Measurements from ENCODE around the gene PPP4R4.
"Not testable (repeated sequence)": the region's sequence is repeated elsewhere in the genome, so short reads cannot be mapped to it uniquely, and the experiment has no call there.

Gene PPP4R4

DNA sequence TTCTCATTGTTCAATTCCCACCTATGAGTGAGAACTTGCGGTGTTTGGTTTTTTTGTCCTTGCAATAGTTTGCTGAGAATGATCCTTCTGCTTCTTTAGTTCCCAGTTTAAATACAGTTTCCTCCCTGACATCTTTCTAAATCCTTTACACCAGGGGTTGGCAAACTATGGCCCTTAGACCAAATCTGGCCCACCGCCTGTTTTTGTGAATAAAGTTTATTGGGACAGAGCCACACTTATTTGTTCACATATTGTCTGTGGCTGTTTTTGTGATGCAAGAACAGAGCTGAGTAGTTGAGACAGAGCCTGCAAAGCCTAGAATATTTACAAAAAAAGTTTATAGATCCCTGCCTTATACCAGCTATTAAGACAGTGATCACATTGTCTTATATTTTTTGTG lies 65.3 kb downstream of the PPP4R4 start:
- Histone ChIP-seq H3K4me3 (no peak overlapping the region), H3K27ac (no peak overlapping the region)

DNA sequence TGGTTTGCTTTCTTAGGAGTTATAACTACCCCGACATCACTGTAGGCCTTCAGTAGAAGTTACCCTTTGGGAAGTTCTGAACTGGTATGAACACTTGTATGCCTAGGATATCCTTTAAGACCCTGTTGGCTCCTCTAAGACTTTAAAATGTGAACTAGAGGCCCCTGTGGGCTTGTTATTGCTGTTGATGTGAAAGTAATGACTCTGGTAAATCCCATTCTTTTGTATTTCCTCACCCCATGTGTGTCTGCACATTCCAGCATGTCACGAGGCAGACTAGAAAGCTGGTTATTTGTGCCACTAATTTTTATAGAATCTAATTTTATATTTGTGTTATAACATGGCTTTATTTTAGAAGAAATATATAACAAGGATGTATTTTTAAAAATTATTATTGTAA lies 70.1 kb downstream of the PPP4R4 start:
- Histone ChIP-seq H3K4me3 (no peak overlapping the region), H3K27ac (no peak overlapping the region)

DNA sequence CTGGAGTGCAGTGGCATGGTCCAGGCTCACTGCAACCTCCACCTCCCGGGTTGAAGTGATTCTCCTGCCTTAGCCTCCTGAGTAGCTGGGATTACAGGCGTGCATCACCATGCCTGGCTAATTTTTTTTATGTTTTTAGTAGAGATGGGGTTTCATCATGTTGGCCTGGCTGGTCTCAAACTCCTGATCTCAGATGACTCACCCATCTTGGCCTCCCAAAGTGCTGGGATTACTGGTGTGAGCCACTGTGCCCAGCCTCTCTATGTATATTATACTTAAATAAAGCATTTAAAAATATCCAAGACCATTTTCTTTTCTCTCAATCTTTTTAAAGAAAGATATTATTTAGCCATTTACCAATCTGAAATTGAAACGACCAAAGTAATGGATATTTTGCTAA lies 90.1 kb downstream of the PPP4R4 start:
- H3K4me3 ChIP-seq, H3K27ac ChIP-seq: not testable (repeated sequence)

GRCh38 chr14:94267352-94267751 lies 93.2 kb downstream of the PPP4R4 start:
- no peak overlapping the region for H3K4me3 ChIP-seq

GRCh38 chr14:94268582-94268981 lies 94.5 kb downstream of the PPP4R4 start:
- H3K27ac ChIP-seq, H3K4me3 ChIP-seq: not testable (repeated sequence)

More at GRCh38 chr14:94267352-94267751, 93.2 kb downstream of the PPP4R4 start:
- H3K27ac ChIP-seq, result no peak overlapping the region

GRCh38 chr14:94269156-94269555 lies 95.0 kb downstream of the PPP4R4 start:
- Histone ChIP-seq H3K4me3 (no peak overlapping the region), H3K27ac (peak overlapping the region in 1 of 21 experiments; percentile 36)

DNA sequence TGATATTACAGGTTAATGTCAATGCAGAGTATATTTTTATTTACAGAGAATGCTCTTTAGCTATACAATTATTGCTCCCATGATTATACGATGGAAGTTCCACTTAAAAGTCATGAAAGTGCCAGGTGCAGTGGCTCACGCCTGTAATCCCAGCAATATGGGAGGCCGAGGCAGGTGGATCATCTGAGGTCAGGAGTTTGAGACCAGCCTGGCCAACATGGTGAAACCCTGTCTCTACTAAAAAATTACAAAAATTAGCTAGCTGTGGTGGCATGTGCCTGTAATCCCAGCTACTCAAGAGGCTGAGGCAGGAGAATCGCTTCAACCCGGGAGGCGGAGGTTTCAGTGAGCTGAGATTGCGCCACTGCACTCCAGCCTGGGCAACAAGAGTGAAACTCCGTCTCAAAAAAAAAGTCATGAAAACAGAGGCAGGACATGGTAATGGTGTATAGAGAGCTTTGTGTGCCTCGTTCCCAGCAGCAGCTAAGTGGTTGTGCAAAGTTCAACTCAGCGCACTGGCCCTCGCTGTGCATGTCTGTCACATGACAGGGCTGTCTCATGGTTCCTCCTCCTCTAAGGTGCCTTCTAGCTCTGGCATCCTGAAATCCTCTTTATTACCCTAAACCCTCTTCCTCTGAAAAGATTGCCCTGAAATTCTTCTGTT lies 102.9 kb downstream of the PPP4R4 start:
- H3K4me3 ChIP-seq, H3K27ac ChIP-seq: not testable (repeated sequence)

GRCh38 chr14:94278731-94279130 lies 104.6 kb downstream of the PPP4R4 start:
- no peak overlapping the region for H3K4me3 ChIP-seq
- H3K27ac ChIP-seq, result no peak overlapping the region

GRCh38 chr14:94282991-94283723 lies 109.0 kb downstream of the PPP4R4 start:
- Histone ChIP-seq H3K4me3 (no peak overlapping the region), H3K27ac (no peak overlapping the region)

DNA sequence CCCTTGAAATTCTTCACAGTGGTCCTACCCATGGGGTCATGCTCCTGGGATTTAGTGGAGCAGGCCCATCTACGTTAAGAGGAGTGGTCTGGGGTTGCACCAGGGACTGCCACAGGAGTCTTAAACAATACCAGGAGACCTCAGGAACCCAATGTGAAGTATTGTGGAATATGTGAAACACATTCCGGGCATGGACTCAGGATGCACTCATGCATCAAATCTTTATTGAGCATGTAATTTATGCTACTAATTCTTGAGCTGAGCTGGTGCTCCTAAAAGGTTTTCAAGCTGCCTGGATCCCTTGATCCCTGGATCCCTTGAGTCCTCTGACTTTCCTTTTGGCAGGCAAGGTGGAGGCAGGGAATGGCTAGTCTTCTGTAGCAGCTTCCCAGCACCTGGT lies 110.1 kb downstream of the PPP4R4 start:
- H3K27ac ChIP-seq, result no peak overlapping the region
- no peak overlapping the region for H3K4me3 ChIP-seq

GRCh38 chr14:94285158-94285557 lies 111.0 kb downstream of the PPP4R4 start:
- no peak overlapping the region for H3K4me3 ChIP-seq
- H3K27ac ChIP-seq, result no peak overlapping the region

- no peak overlapping the region for H3K27ac ChIP-seq
- no peak overlapping the region for H3K4me3 ChIP-seq
Observed at GRCh38 chr14:94288610-94289465, 114.7 kb downstream of the PPP4R4 start.

- Histone ChIP-seq H3K27ac (no peak overlapping the region), H3K4me3 (no peak overlapping the region)
Observed at GRCh38 chr14:94290197-94290596, 116.1 kb downstream of the PPP4R4 start.

DNA sequence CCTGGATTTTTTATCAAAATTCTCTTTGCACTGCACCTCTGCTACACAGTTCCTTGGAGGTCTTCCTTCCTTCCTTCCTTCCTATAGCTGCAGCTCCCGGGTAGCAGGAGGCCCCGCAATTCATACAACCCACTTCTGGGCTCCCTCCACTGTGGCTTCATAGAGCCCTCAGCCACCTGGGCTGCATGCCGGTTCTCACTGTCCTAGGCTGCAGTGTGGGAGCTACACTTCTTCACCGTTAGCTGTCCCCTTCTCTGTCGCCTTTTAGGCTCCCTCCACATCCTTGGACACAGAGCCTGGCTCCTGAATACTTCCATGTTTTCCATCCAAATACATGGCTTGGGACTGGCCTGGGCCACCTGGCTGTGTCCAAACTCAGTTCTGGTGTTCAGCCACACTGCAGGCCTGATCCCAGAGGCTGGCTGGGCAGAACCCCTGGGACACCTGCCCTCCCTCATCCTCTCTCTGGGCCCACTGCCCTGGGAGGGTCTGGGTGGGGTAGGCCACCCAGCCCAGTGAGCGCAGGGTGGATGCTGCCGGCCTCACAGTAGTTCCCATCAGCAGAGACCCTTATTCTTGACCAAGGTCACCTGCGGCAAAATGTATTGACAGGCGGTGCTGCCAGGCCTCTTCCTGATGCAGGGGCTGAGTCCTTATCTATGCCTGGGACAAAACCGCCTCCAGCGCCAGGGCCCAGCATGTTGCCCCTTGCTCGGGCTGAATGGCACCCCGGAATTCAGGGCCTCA lies 117.2 kb downstream of the PPP4R4 start:
- no peak overlapping the region for H3K27ac ChIP-seq
- no peak overlapping the region for H3K4me3 ChIP-seq

- no peak overlapping the region for H3K27ac ChIP-seq
- no peak overlapping the region for H3K4me3 ChIP-seq
Observed at GRCh38 chr14:94291906-94292525, 117.9 kb downstream of the PPP4R4 start.

GRCh38 chr14:94292526-94292871 lies 118.4 kb downstream of the PPP4R4 start:
- Histone ChIP-seq H3K27ac (no peak overlapping the region), H3K4me3 (no peak overlapping the region)

- H3K27ac ChIP-seq, result no peak within 1 kb of the TSS
- H3K4me3 ChIP-seq, result no peak within 1 kb of the TSS
Observed at GRCh38 chr14:94292872-94293577, 118.9 kb downstream of the PPP4R4 start, which contains the start of gene SERPINA10. SERPINA10 (minus strand) TSS chr14:94293268; CDS start chr14:94290593, 2,675 bp downstream.

GRCh38 chr14:94293578-94293924 lies 119.4 kb downstream of the PPP4R4 start:
- Histone ChIP-seq H3K4me3 (no peak overlapping the region), H3K27ac (no peak overlapping the region)

All from skin epidermis (tissue), 12 donors.